GM18519 (cell line): Measurements from ENCODE around the gene TRIM3.

ENCODE experiments used
- ATAC-seq: cut with Tn5 transposase; IDR thresholded peaks from one replicate; pipeline ENCODE4 v1.9.1; 2021; ENCODE audit warnings: mild to moderate bottlenecking, moderate library complexity; ENCODE audit not compliant: unreplicated experiment, low FRiP score

The TRIM3 gene

DNA sequence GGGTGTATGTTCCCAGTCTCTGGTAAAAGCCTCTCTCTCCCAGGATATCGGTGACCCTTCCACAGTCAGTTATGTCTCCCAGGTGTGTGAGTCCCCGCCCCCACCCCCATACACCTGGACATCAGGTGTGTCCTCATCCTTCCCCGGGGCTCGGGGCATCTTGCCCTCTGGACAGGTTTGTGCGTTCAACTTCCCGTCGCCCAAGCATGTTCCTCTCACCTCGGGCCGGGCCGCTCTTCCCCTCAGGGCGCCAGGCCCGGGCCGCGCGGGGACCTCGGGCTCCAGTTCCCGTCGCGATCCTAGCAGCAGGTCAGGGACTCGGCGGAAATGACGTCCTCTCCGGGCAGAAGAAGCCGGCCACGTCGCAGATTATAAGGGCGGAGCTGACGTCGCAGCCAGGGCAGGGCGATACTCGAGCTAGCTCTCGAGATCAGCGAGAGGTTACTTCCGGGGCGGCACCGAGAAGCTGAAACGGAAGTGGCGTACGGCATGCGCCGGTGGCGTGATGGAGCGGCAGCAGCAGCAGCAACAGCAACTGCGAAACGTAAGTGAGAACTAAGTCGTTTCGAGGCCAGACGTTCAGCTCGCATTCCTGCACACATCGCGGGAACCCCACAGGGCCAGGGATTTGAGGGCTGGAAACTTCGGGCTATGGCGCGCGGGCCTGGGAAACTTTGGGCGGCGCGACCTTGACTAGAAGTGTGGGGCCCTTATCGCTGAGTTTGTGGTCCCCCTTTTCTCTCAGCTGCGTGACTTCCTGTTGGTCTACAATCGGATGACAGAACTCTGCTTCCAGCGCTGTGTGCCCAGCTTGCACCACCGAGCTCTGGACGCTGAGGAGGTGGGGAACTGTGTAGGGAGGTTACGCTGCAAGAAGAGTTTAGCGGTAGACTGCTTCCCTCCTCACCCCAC, 7.5 kb upstream of the TRIM3 start, which contains the start of the genes ARFIP2 and TIMM10B:
Gene ARFIP2, minus strand, starts transcription at position 320 of the 912 bp plus-strand sequence. CDS start 910 bp downstream, outside the sequence.
Gene TIMM10B, plus strand, starts transcription at position 490 of the 912 bp plus-strand sequence. Its CDS starts 16 bp downstream, at position 506.
- ATAC-seq, result peak; percentile 99

DNA sequence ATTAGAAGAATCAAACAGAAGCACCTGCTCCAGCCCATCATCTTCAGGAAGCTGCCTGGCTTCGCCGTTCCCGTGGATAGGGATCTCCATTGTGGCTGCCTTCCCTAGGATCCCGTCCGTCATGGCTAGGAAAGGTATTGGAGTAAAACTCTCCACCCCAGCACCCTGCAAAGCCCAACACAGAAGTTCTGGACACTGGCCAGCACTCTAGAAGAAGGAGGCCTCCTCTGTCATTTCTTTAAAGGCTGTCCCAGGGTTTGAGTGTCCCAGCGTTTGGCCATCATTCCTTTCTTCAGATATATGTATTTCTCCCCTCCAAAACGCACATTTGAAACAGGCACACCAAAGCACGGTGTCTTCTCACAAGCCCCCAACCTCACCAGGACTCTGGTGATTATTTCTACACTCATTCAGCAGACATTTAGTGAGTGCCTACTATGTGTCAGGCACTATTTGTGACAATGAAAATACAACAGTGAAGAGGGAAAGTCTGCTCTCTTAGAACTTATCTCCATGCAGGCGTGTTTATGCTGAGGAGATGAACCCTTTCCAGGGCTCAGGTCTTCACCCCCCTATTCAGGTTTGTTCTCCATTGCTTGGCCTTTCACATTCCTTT, 6.7 kb upstream of the TRIM3 start:
- no peak for ATAC-seq

DNA sequence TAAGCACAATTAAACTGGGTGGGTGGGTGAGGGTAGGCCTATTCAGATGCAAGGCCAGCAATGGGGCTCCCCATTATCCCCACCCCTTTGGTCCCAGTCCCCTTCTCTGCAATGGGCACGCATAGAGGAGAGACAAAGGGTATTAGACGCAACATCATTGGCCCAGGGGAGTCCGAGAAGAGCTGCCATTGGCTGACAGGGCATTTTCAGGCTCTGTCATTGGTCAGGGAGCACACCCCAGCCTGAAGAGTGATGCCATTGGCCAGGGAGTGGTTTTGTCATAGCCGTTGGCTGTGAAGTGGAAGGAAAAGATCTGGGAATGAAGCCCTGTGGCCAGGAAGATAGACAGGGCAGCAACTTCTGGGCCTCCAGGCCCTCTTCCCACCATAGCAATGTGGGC, 2.8 kb upstream of the TRIM3 start:
- ATAC-seq, result no peak

DNA sequence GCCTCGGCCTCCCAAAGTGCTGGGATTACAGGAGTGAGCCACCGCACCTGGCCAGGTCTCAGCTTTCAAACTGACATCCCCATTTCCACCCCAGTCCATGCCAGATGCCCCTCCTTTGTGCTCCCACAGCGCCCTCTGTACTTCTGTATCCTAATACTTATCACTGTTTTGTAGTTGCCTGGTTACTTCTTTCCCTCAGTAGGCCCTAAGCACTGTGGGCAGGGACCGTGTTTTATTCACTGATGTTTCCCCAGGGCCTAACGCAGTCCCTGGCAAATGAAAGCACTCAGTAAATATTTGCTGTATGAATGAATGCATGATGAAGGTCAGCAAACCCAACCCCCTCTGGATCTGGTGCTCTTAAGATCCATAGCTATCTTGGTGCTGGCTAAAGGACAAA, 2.2 kb upstream of the TRIM3 start:
- ATAC-seq, result no peak

DNA sequence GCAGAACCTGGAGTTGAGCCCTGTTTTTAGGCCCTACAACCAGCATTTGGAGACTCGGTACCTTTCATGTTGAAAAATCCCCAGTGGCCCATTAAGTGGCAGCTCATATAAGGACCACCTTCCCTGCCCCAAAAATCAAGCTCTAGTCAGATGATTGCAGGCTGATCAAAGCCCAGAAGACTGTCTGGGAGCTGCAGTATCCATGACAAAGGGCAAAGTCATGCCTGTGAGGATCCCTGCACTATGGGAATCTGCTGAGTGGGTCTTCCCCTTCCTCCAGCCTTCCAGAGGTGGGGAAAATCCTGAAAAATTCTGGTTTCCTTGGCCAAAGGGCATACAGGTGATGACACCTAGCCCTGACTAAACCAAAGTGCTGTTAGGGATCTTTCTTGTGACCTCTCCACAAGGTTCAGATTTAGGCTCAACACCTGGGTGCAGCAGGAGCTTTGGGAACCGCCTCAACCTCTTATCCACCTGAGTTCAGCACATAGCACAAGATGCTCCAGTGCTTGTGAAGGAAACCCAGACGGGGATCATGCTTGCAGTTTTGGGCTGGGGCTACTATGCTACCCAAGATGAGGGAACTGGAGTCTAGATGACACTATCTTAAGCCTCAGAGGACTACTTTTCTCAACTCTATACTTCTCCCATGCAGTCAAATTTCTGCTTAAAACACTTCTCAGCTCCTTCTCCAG, 1.2 kb upstream of the TRIM3 start:
- no peak for ATAC-seq

DNA sequence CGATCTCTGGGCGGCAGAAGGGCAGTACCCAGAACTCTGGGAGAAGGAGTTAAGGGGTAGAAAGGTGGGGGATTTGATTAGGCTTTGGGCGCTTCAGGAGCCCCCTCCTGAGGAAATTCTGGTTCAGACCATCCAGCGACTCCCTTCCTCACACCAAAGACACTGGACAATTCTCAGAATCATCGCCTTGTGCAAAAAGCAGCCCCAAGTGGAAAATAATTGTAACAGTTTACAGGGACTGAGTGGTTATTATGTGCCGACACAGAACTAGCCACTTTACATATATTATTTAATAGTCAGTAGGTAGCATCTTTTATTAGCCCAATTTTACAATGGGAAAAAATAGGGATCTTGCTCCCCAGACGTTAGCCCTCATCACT, 662 bp upstream of the TRIM3 start:
- ATAC-seq, result no peak

DNA sequence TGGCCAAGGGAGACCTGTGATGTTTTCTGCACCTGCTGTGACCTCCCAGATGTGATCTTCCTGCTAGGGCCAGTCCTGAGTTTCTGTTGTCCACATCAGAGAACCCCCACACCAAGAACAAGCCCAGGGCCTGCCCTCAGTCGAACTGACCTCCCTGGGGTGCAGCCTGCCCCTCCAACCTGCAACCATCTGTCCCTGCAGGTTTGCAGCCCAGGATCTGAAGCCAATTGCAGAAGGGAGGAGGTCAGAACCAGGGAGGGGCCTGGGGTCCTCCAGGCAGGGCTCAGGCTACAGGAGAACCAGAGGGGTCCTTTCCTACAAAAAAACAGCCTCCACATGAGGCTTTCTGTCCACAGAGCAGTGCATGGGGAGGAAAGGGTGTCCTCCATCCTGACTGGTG, 807 bp downstream of the TRIM3 start:
- no peak for ATAC-seq

DNA sequence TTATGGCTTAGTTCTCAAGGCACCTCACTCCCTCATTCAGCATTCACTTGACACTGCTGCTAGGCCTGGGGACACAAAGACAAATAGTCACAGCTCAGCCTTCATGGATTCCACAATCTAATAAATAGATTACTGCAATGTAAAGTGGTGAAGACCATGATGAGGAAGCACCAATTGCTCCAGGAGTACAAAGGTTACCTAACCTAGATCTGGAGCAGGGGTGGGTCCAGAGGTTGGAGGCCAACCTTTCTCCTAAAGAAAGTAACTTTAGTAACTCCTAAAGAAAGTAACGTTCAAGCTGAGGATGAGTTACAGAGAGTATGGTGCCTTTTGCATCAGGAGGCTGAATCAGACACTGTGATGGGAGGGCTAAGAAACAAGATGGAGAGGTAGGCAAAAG, 4.1 kb downstream of the TRIM3 start:
- no peak for ATAC-seq

DNA sequence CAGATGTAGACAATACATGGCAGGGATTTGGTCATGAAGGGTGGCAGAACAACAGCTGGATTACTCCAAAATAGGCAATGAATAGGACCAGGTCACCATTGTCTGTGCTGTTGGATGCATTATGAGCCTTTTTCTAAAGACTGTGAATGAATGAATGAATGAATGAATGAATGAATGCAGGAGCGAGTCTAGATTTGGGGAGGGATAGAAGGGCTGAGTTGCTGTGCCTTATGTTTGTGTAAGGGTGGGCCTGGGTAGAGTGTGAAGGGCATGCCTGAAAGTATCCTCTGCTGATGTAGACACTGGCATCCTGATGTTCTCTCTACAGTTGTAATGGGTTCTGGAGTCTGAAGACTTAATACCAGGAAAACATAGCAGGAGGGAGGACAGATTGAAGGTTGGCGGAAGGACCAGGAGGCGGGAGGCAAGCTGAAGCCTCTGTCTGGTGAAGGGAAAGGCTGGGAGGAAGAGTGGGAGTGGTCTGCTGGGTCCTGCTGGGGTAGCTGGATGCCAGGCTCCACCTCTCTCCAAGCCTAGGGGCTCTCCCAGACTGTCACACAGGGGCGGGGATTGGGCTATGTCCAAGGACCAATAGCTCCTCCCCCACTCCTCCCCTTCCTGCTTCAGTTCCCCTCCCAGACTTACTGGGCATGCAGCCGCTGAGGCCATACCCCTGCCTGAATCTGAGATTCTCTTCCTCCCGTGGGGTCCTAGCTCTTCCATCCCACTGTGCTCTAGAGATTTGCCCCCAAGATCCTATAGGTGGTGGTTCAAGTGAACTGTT, 4.8 kb downstream of the TRIM3 start:
- peak; percentile 81 for ATAC-seq

DNA sequence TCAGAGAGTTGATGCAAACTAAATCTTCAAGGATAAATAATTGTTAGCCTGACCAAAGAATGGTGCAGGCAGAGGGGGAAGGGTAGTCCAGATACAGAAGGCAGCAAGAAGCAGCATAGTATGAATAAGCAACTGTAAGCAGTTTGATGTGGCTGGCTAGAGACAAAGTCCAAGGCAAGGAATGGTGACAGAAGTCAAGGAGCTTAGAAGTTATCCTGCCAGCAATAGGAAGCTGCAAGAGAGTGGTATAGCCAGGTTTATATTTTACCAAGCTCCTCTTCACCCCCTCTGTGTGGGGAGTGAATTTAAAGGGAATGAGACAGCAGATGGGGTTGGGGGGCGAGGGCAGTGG, 14.7 kb downstream of the TRIM3 start:
- ATAC-seq, result no peak

DNA sequence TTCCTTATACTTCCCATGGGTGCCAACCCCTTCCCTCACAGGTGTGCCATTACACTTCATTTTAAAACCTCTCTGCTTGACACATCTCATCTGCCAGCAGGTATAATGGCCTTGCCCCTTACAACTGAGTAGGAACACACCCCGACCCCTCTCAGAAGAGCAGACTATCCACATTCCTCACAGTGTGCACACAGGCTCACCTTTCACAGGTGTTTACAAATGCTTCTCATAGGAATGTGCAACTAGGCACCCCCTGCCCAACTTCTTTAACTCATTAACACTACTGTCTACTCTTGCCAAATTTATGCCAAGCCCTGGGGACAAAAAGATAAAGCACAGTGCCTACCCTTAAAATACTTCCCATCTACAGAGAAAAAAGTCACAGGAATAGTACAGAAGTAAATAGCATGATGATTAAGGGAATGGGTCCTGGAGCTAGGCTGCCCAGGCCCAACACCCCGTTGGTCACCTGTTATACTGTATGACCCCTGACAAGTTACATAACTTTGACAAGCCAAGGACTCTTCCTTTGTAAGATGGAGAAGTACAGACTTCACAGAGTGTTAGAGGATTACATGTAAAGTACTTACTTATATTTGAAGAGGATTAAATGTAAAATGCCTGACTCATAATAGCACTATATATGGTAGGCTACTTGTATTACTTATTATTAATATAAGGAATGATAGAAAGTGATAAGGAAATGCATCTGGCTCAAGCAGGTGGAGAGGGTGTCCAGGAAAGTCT, 15.2 kb downstream of the TRIM3 start:
- ATAC-seq, result no peak

DNA sequence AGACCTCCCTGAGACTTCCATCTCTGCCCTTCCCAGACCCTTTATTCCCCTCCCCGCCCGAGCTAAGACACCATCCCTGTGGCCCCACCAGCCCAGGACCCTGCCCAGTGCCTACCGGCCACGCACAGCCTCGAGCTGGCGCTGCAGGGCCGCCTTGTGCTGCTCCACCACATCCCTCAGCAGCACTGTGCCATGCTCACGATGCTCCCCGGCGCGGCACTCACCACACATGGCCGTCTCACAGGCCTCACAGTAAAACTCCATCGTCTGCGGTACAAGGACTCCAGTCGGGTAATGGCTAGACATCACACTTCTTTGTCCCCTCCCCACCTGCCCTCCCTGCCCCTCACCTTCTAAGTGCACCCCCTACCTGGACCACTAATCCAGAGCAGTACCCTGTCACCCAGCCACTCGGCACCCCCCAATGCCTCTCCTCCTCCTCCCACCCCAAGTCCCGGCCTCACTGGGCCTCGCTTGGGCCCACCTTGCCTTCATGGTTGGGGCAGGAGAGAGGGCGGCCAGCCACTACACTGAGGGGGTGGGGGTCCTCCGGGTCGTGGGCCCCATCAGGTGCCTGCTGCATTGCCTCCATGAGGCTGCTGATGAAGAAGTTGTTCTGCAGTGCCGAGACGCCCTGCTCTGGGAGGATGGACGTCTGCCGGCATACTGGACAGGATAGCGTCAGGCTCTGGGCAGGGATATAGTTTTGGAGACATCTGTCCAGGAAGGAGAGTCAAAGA, 16.0 kb downstream of the TRIM3 start:
- no peak for ATAC-seq

DNA sequence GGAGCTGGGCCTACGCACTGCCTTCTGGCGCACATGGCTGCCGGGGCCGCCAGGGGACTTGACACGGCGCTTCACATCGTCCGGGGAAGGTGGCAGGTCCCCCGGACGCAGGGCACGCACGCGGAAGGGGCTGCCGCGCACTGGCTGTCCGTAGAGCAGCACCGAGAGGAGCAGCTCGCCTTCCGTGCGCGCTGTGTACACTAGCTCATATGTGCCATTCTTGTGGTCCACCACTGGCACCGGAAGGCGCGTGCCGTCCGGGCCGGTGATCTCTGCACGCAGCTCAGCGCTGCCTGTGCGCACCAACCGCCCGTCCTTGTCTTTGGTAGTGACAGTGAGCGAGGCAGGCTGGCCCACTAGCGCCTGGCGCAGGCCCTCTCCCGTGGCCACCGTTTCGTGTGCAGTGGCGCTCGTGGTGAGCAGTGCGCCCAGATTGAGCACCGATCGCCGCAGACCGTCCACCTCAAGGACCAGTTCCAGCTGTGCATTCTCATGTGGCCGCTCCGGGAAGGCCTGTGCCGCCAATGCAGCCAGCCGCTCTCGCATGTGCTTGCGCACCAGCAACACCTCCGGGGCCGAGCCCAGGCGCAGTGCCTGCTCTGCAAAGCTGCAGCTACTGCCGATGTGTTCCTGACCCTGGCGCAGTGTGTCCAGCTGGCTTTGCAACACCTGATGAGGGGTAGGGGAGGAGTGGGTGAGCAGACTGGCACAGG, 17.2 kb downstream of the TRIM3 start:
- no peak for ATAC-seq

DNA sequence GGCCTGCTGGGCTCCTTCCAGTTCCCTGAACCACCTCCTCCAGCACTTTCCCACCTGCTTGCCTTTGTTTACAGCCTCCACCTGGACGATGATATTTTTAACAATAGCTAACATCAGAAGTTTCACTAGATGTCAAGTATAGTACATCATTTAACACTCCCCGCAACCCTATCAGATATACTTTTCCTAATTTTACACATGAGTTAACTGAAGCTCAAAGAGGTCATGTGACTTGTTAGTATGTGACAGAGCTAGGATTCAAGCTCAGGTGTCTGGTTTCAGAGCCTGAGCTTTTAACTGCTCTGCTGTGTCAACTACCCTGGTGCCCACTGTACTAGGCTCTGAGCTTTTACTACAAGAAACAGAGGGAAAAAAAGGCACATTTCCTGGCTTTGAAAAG, 18.7 kb downstream of the TRIM3 start:
- ATAC-seq, result no peak

DNA sequence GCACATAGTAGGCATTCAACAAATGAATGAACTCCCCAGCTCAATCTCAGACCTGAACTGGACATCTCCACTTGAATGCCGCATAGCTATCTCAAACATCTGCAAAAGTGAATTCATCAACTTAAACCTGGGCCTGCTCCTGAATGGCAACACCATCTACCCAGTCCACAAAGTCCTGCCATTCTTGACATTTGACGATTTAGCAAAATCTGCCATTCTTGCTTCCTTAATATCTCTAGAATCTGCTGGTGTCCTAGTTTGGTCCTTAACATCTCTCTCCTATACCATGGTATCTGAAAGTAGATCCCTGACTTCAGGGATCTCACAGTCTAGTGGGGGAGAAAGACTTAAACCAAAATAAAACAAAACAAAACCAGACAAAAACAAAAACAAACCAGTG, 20.6 kb downstream of the TRIM3 start:
- ATAC-seq, result no peak

DNA sequence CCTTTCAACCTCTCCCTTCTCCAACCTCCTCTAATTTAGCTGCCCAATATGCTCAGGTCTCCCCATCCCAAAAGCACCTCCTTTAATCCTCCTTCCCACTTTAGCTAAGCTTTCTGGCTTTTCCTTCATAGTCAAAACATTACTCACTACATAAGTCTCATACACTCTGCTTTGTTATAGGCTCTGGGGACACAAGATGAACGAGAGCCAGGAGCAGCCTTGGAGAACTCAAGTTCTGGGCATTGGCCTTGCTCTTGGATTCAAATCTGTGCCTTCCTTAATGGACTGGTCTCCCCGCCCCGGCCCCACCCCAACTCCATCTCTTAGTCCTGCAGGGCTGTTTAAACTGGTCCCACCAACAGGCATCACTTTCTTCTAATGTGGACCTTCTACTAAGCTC, 21.5 kb downstream of the TRIM3 start:
- ATAC-seq, result no peak

DNA sequence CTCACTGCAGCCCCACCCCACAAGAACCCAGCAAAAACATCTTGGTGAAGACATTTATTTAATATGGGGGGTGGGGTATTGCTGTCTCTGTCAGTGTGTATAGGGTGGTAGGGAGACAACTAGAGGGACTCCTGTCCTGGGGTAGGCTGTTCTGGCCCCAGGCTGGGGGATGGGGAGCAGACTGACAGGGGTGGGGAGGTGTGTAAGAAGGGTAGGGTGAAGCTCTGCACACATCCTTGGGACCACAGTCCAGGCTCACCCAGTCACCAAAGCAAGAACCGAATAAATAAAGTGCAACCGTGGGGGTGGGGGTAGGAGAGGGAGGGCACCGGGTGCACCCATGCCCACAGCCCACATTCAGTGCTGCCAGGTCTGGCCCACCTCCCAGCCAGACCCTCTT, 25.2 kb downstream of the TRIM3 start:
- no peak for ATAC-seq

DNA sequence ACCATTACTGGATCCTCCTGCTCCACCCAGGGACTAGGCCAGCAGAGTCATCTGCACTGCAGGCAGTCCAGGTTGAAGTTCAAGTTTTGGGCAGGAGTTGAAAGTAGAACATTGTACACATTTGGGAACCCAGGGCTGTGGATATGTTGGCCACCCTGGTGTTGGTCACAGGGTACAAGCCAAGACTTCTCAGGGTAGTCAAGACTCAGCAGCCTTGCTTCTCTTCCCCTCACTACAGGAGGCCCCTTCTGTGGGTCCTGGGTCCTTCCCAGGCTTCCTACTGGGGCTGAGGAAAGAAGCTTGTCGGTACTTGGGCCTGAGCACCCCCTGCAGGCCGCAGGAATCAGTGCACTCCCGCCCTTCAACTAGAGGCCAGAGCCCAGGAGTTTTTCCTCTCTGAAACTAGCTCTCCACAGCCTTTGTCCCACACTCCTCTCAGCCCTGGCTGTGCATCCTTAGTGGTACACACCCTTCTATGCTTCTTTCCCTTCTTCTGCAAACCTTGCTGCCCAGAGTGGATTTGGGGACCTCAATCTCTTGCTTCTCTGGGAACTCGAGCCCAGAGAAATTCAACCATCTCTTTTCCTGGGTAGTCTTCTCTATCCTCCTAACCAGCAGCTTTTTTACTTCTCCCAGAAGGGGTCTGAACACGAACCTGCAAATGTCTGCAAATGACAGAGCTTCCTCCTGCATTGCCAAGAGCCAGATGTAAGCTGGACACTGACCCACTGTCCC, 30.3 kb downstream of the TRIM3 start:
- peak; percentile 73 for ATAC-seq
